H1 (cell line): Measurements from ENCODE around the gene SCRN1. TPM values are rescaled to one million over a fixed set of nuclear protein-coding genes. Genes with fewer than 3 reads are reported as not detected.

Source experiments
- CTCF ChIA-PET: fragments of 300-600 bp; sonication (Branson Sonifier 250); formaldehyde crosslinking; loops from one replicate; lab custom pipeline; 2021; ENCODE audit not compliant: partially characterized antibody; lab: Charles Lee
- POLR2A ChIA-PET: fragments of 300-600 bp; sonication (Branson Sonifier 250); formaldehyde crosslinking; loops from one replicate; lab custom pipeline; 2021; ENCODE audit warnings: inconsistent platforms; ENCODE audit not compliant: partially characterized antibody; lab: Charles Lee
- DNase-seq, 2 experiments: peaks; one replicate each; pipeline versions ENCODE4 v3.0.0 to v3.0.0-alpha.2; 2010 to 2022; ENCODE audit warnings: low spot score in 2 of 2, low read depth in 1 of 2, mixed read lengths in 1 of 2
- FAIRE-seq: peaks from 2 replicates; lab custom pipeline; 2011; peaks lifted over from hg19 to GRCh38; lab: Jason Lieb, UNC
- H2AFZ ChIP-seq: 2 replicates; pipeline ENCODE4 v1.8.1; 2012; ENCODE audit warnings: low read length, inconsistent platforms
- H2AK5ac ChIP-seq: 2 replicates; pipeline ENCODE4 v1.6.1; 2013; ENCODE audit warnings: low read depth, low read length
- H2BK120ac ChIP-seq: replicated peaks from 2 replicates; pipeline ENCODE3; 2013; ENCODE audit warnings: low read depth, low read length, inconsistent platforms
- H2BK12ac ChIP-seq: 2 replicates; pipeline ENCODE4 v1.6.1; 2013; ENCODE audit warnings: low read depth, low read length
- H2BK15ac ChIP-seq: 2 replicates; pipeline ENCODE4 v1.6.1; 2013; ENCODE audit warnings: low read length
- H2BK20ac ChIP-seq: 2 replicates; pipeline ENCODE4 v1.6.1; 2013; ENCODE audit warnings: low read length
- H2BK5ac ChIP-seq: 2 replicates; pipeline ENCODE4 v1.6.1; 2013; ENCODE audit warnings: low read depth, low read length
- H3K14ac ChIP-seq: 2 replicates; pipeline ENCODE4 v1.6.1; 2013; ENCODE audit warnings: inconsistent platforms; ENCODE audit not compliant: insufficient read length
- H3K18ac ChIP-seq: 2 replicates; pipeline ENCODE4 v1.6.1; 2013; ENCODE audit warnings: low read length; ENCODE audit errors: extremely low read depth
- H3K23ac ChIP-seq: 2 replicates; pipeline ENCODE4 v1.6.1; 2013; ENCODE audit warnings: inconsistent platforms; ENCODE audit not compliant: insufficient read length
- H3K23me2 ChIP-seq: 2 replicates; pipeline ENCODE4 v1.6.1; 2013; ENCODE audit warnings: low read depth, low read length
- H3K27ac ChIP-seq: 2 replicates; pipeline ENCODE4 v1.6.1; 2011; ENCODE audit warnings: low read depth, low read length, inconsistent platforms
- H3K27me3 ChIP-seq, 4 experiments: replicated peaks in 1 of 4; 1 replicate in 1 of 4; 2 replicates in 3 of 4; pipeline versions ENCODE4 v1.6.1 to v1.8.1; 2011 to 2013; ENCODE audit warnings: low read length in 3 of 4, mild to moderate bottlenecking in 3 of 4, inconsistent platforms in 2 of 4, mixed read lengths in 2 of 4, moderate library complexity in 1 of 4; ENCODE audit not compliant: control insufficient read depth in 3 of 4, insufficient read depth in 3 of 4; ENCODE audit errors: extremely low read depth in 1 of 4
- H3K36me3 ChIP-seq, 4 experiments: 2 replicates each; pipeline versions ENCODE4 v1.6.1 to v1.8.1; 2011 to 2013; ENCODE audit warnings: mild to moderate bottlenecking in 4 of 4, low read length in 3 of 4, moderate library complexity in 2 of 4, control low read depth in 1 of 4, inconsistent platforms in 1 of 4; ENCODE audit not compliant: insufficient read depth in 4 of 4, control insufficient read depth in 2 of 4
- H3K4ac ChIP-seq: replicated peaks from 2 replicates; pipeline ENCODE3; 2013; ENCODE audit warnings: low read length, low read depth, mixed read lengths, inconsistent platforms; ENCODE audit not compliant: insufficient read length
- H3K4me1 ChIP-seq, 4 experiments: replicated peaks in 1 of 4; 1 replicate in 1 of 4; 2 replicates in 3 of 4; pipeline versions ENCODE4 v1.6.1 to v1.8.1; 2011 to 2013; ENCODE audit warnings: low read length in 3 of 4, inconsistent platforms in 2 of 4, mixed read lengths in 1 of 4; ENCODE audit not compliant: insufficient read depth in 4 of 4, control insufficient read depth in 3 of 4
- H3K4me2 ChIP-seq, 2 experiments: 2 replicates each; pipeline versions ENCODE4 v1.6.1 to v1.8.1; 2011 to 2013; ENCODE audit warnings: low read depth in 2 of 2, low read length in 2 of 2, control low read depth in 1 of 2, inconsistent platforms in 1 of 2, mild to moderate bottlenecking in 1 of 2; ENCODE audit not compliant: insufficient read depth in 1 of 2
- H3K4me3 ChIP-seq, 4 experiments: fragments of 200-600, 300-600 bp in 1 of 4; sonication (generic), shearing (Covaris generic), sonication (Bioruptor Twin) in 1 of 4; 2 replicates each; pipeline versions ENCODE4 v1.5.1 to v1.8.1; 2011 to 2016; ENCODE audit warnings: low read length in 4 of 4, low read depth in 3 of 4, control low read depth in 2 of 4, inconsistent platforms in 2 of 4, mild to moderate bottlenecking in 2 of 4, mixed read lengths in 1 of 4, moderate library complexity in 1 of 4; ENCODE audit not compliant: insufficient read depth in 2 of 4; ENCODE audit errors: extremely low read depth in 1 of 4
- H3K56ac ChIP-seq: replicated peaks from 2 replicates; pipeline ENCODE3; 2013; ENCODE audit warnings: low read depth, mild to moderate bottlenecking, mixed read lengths, low read length, inconsistent platforms; ENCODE audit not compliant: insufficient read length
- H3K79me1 ChIP-seq: 2 replicates; pipeline ENCODE4 v1.6.1; 2013; ENCODE audit warnings: low read depth, low read length, control low read depth
- H3K79me2 ChIP-seq, 2 experiments: 2 replicates each; pipeline versions ENCODE4 v1.6.1 to v1.8.1; 2012 to 2013; ENCODE audit warnings: low read length in 2 of 2, mild to moderate bottlenecking in 2 of 2, inconsistent platforms in 1 of 2; ENCODE audit not compliant: insufficient read depth in 2 of 2, control insufficient read depth in 1 of 2
- H3K9ac ChIP-seq, 4 experiments: replicated peaks in 1 of 4; 1 replicate in 1 of 4; 2 replicates in 3 of 4; pipeline versions ENCODE4 v1.6.1 to v1.8.1; 2011 to 2013; ENCODE audit warnings: low read depth in 3 of 4, low read length in 3 of 4, control low read depth in 2 of 4, mild to moderate bottlenecking in 2 of 4, moderate library complexity in 2 of 4, inconsistent platforms in 1 of 4; ENCODE audit errors: extremely low read depth in 1 of 4
- H3K9me3 ChIP-seq, 2 experiments: 2 replicates each; pipeline versions ENCODE4 v1.6.1 to v1.8.1; 2012 to 2013; ENCODE audit warnings: mild to moderate bottlenecking in 2 of 2, moderate library complexity in 2 of 2, control low read depth in 1 of 2, inconsistent platforms in 1 of 2, low read depth in 1 of 2, low read length in 1 of 2, mixed read lengths in 1 of 2; ENCODE audit not compliant: insufficient read depth in 2 of 2
- H4K20me1 ChIP-seq, 2 experiments: replicated peaks in 1 of 2; 2 replicates each; pipeline versions ENCODE3 to v1.8.1; 2011 to 2013; ENCODE audit warnings: inconsistent platforms in 2 of 2, low read length in 2 of 2, mild to moderate bottlenecking in 1 of 2; ENCODE audit not compliant: insufficient read depth in 2 of 2, control insufficient read depth in 1 of 2
- H4K5ac ChIP-seq: 2 replicates; pipeline ENCODE4 v1.6.1; 2013; ENCODE audit warnings: low read length, low read depth, mixed read lengths, inconsistent platforms; ENCODE audit not compliant: insufficient read length
- H4K8ac ChIP-seq: 2 replicates; pipeline ENCODE4 v1.8.0; 2013; ENCODE audit warnings: mild to moderate bottlenecking, moderate library complexity, low read length, inconsistent platforms; ENCODE audit not compliant: insufficient read depth; ENCODE audit errors: extremely low read depth
- H4K91ac ChIP-seq: replicated peaks from 2 replicates; pipeline ENCODE3; 2013; ENCODE audit warnings: low read length, mixed read lengths, inconsistent platforms; ENCODE audit not compliant: insufficient read length
- FOSL1 ChIP-seq: IDR thresholded peaks from 2 replicates; pipeline ENCODE4 v1.6.1; 2011; ENCODE audit warnings: mild to moderate bottlenecking, low read depth, low read length, moderate library complexity; ENCODE audit not compliant: insufficient read depth
- GTF2F1 ChIP-seq: IDR thresholded peaks from 2 replicates; pipeline ENCODE4 v1.6.1; 2012; ENCODE audit warnings: low read depth, low read length, improper control_type of control experiment, borderline replicate concordance
- JUN ChIP-seq: IDR thresholded peaks from 2 replicates; pipeline ENCODE4 v1.6.1; 2011; ENCODE audit warnings: low read depth, mild to moderate bottlenecking, improper control_type of control experiment, low read length
- SAP30 ChIP-seq: fragments of 300-600 bp; sonication (generic); IDR thresholded peaks from 2 replicates; pipeline ENCODE4 v1.7.1; 2012; ENCODE audit warnings: low read length, moderate library complexity, mild to moderate bottlenecking, inconsistent platforms; ENCODE audit not compliant: insufficient read depth, insufficient replicate concordance
- SIN3A ChIP-seq, 2 experiments: IDR thresholded peaks in 1 of 2; conservative IDR thresholded peaks in 1 of 2; 2 replicates each; pipeline ENCODE4 v1.6.1; 2011 to 2012; ENCODE audit warnings: low read length in 2 of 2, improper control_type of control experiment in 1 of 2, low read depth in 1 of 2, mild to moderate bottlenecking in 1 of 2
- USF2 ChIP-seq: IDR thresholded peaks from 2 replicates; pipeline ENCODE4 v1.6.1; 2011; ENCODE audit warnings: low read length, improper control_type of control experiment
- WGBS, 2 experiments: shearing (Covaris generic) in 1 of 2; methylation state at CpG; one replicate each; pipeline versions ENCODE4 v1.1.6 to v1.1.7; 2013 to 2015; ENCODE audit warnings: low lambda C conversion rate in 2 of 2, mixed read lengths in 2 of 2, inconsistent platforms in 1 of 2, low coverage in 1 of 2, missing lambda C conversion rate in 1 of 2; ENCODE audit not compliant: insufficient replicate concordance in 2 of 2, insufficient coverage in 1 of 2, insufficient read length in 1 of 2; ENCODE audit errors: extremely low coverage in 1 of 2, missing lambda C conversion rate in 1 of 2; 5-methylcytosine and 5-hydroxymethylcytosine counted together
- polyA plus RNA-seq, 7 experiments: library from polyadenylated mRNA; depleted of rRNA in 3 of 7; stranded (reverse) in 5 of 7; unstranded in 2 of 7; fragments of >200 nt in 5 of 7; fragments of 200-250 nt in 2 of 7; gene quantifications; 1 replicate in 5 of 7; 2 replicates in 1 of 7; 4 replicates in 1 of 7; pipeline versions ENCODE4 v1.2.1 to v1.2.3, GENCODE V29; 2011 to 2013; ENCODE audit warnings: missing spikeins in 2 of 7, mixed read lengths in 2 of 7
- total RNA-seq: library from RNA; stranded (reverse); fragmentation: NEBNext Ultra II Directional; extraction: Animal tissue kit (Norgen Biotek cat#: 25700); gene quantifications from 2 replicates; pipeline ENCODE4 v1.2.1, GENCODE V29; 2021

The SCRN1 gene
- total and polyA plus RNA-seq, 2 of the 8 experiments (the other 6 are each of a cell fraction or from before 2014, with no cell fraction given) = 36.0 to 75.8 TPM

GRCh38 chr7:30020535-30020934, 30.9 kb upstream of the SCRN1 start:
- H4K20me1 ChIP-seq = peaks cover 0 to 2% of the 10 kb centered on the region in 2 experiments
- no peak overlapping the region for H3K4me2 ChIP-seq
- no peaks in the 10 kb centered on the region for H3K79me1 ChIP-seq
- no peaks in the 10 kb centered on the region for H3K27me3 ChIP-seq
- no peak overlapping the region for H3K4me3 ChIP-seq
- H3K36me3 ChIP-seq = peaks cover 0 to 15% (median 6%) of the 10 kb centered on the region in 4 experiments; a peak in 3 of 8 replicates
- H3K4me1 ChIP-seq = 0 out of 7 replicates have a peak, but pooled peaks cover 0 to 4% (median 1%) of the 10 kb centered on the region in 4 experiments
- no peak overlapping the region for H2BK20ac ChIP-seq
- no peak overlapping the region for H4K5ac ChIP-seq
- peaks cover 0 to 27% of the 10 kb centered on the region in 2 experiments; a peak in 2 of 4 replicates for H3K79me2 ChIP-seq
- no peaks in the 10 kb centered on the region for H3K9me3 ChIP-seq
- no peak overlapping the region for H2BK5ac ChIP-seq
- H3K23me2 ChIP-seq = peaks cover 5% of the 10 kb centered on the region
- no peak overlapping the region for H3K4ac ChIP-seq
- H4K8ac ChIP-seq = no peak overlapping the region
- POLR2A ChIA-PET = no interaction called here
- no peak for DNase-seq
- WGBS, 2 experiments = 96% methylated on average over 1 of the region's 1 CpG; no CpG with 5 or more reads in 1 of the 2 experiments
- H3K9ac ChIP-seq = no peak overlapping the region
- H2BK15ac ChIP-seq = no peak overlapping the region
- no peak overlapping the region for H2BK120ac ChIP-seq
- H3K14ac ChIP-seq = no peak overlapping the region
- H2AFZ ChIP-seq = no peak overlapping the region
- no peak overlapping the region for H3K56ac ChIP-seq
- no peak overlapping the region for H2AK5ac ChIP-seq
- no peak for TF ChIP-seq GTF2F1
- no peak for TF ChIP-seq FOSL1
- no peak for TF ChIP-seq SAP30
- no peak for TF ChIP-seq SIN3A (conservative IDR thresholded peaks at IDR 0.05 in 1 of 2, IDR thresholded peaks at IDR 0.05 in 1 of 2; ENCODE audit: low read depth in 1 of 2, low read length in 2 of 2)
- no peak for TF ChIP-seq USF2
- no peak for TF ChIP-seq JUN
- H3K27ac ChIP-seq = no peak overlapping the region
- FAIRE-seq = no peak
- no peak overlapping the region for H2BK12ac ChIP-seq
- H4K91ac ChIP-seq = no peak overlapping the region
- H3K18ac ChIP-seq = no peak overlapping the region
- CTCF ChIA-PET = no interaction called here
- no peak overlapping the region for H3K23ac ChIP-seq
